Upper lobe of left lung (tissue), 6 donors: ENCODE data around the gene XIRP2. TPM values are rescaled to one million over a fixed set of nuclear protein-coding genes. Genes with fewer than 3 reads are reported as not detected.

Source experiments
- ATAC-seq, 2 donors: fragments of 200-7000 bp; cut with Tn5 transposase; one replicate each; pipeline ENCODE4 v1.9.1; 2022; ENCODE audit warnings: mild to moderate bottlenecking in 2 of 2, moderate library complexity in 2 of 2; ENCODE audit not compliant: low FRiP score in 2 of 2
- DNase-seq, 2 donors: peaks; one replicate each; pipeline ENCODE4 v3.0.0-alpha.2; 2019 to 2020
- H3K27ac ChIP-seq, 4 donors: fragments of 200-600 bp; sonication (generic); one replicate each; pipeline ENCODE4 v1.5.1; 2016 to 2019
- H3K27me3 ChIP-seq, 4 donors: fragments of 200-600 bp; sonication (generic); one replicate each; pipeline ENCODE4 v1.5.1; 2017 to 2019
- H3K36me3 ChIP-seq, 4 donors: fragments of 200-600 bp; sonication (generic); one replicate each; pipeline ENCODE4 v1.5.1; 2016 to 2019
- H3K4me1 ChIP-seq, 4 donors: fragments of 200-600 bp; sonication (generic); one replicate each; pipeline ENCODE4 v1.5.1; 2018 to 2019
- H3K4me3 ChIP-seq, 4 donors: fragments of 200-600 bp; sonication (generic); one replicate each; pipeline ENCODE4 v1.5.1; 2017 to 2019; ENCODE audit warnings: mild to moderate bottlenecking in 2 of 4, moderate library complexity in 1 of 4
- H3K9me3 ChIP-seq, 4 donors: fragments of 200-600 bp; sonication (generic); one replicate each; pipeline ENCODE4 v1.5.1; 2018 to 2019
- EP300 ChIP-seq, 4 donors: sonication (generic); formaldehyde crosslinking; IDR thresholded peaks; one replicate each; pipeline ENCODE4 v1.5.1; 2017; ENCODE audit warnings: antibody characterized with exemption in 4 of 4, control low read depth in 2 of 4
- POLR2A ChIP-seq, 4 donors: fragments of 450-650 bp; IDR thresholded peaks; one replicate each; pipeline ENCODE4 v1.5.1; 2016 to 2017; ENCODE audit warnings: antibody characterized with exemption in 4 of 4, mild to moderate bottlenecking in 2 of 4
- POLR2AphosphoS5 ChIP-seq, 2 donors: sonication (generic); formaldehyde crosslinking; IDR thresholded peaks; one replicate each; pipeline ENCODE4 v1.5.1; 2017; ENCODE audit warnings: antibody characterized with exemption in 2 of 2
- WGBS, 2 donors: methylation state at CpG; one replicate each; pipeline ENCODE4 v1.1.5; 2017 to 2018; 5-methylcytosine and 5-hydroxymethylcytosine counted together
- total RNA-seq, 6 donors: library from RNA; depleted of rRNA in 4 of 6; stranded (reverse); fragments of >200 nt in 4 of 6; gene quantifications; one replicate each; pipeline versions ENCODE4 v1.1.0 to v1.2.1, GENCODE V29; 2016 to 2021
- TF ChIP-seq, protein P1 (sequence below), 6 experiments: fragments of 450-650 bp in 4 of 6; fragments of 200-600 bp in 2 of 6; sonication (generic) in 2 of 6; IDR thresholded peaks; one replicate each; pipeline ENCODE4 v1.5.1; 2016 to 2019; ENCODE audit warnings: antibody characterized with exemption in 6 of 6
- donor health status: DM: no; HTN: no; CAD: no; lungs with moderate emphysema.
- donor health status: DM: no; HTN: yes; CAD: no; lungs with severe emphysema.

The XIRP2 gene
- total RNA-seq, 6 donors from 2014 or later, result under 0.01 to 0.89 (median 0.33) TPM; not detected in 2

DNA sequence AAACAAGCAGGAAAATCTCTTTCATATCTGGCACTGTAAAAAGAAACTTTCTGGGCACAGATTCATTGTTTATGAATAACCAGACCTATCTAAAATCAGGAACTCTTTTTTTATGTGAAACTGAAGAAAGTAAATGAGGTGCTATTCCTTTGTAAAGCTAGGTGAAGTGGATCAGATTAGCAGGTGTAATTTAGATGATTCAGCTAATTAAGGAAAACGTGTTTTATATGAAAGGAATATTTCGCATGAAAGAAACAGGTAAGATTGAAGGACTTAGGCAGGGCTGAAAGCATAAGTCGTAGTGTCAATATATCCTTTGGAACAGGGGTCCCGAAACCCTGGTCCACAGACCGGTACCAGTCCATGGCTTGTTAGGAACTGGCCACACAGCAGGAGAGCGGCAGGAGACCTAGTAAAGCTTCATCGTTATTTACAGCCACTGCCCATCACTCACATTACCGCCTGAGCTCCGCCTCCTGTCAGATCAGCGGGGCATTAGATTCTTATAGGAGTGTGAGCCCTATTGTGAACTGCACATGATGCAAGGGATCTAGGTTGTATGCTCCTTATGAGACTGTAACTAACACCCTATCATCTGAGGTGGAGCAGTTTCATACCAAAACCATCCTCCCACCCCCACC, 20.3 kb upstream of the XIRP2 start:
- H3K27me3 ChIP-seq, result no peaks in the 10 kb centered on the region
- no peak overlapping the region for H3K4me3 ChIP-seq
- TF ChIP-seq, protein P1, sequence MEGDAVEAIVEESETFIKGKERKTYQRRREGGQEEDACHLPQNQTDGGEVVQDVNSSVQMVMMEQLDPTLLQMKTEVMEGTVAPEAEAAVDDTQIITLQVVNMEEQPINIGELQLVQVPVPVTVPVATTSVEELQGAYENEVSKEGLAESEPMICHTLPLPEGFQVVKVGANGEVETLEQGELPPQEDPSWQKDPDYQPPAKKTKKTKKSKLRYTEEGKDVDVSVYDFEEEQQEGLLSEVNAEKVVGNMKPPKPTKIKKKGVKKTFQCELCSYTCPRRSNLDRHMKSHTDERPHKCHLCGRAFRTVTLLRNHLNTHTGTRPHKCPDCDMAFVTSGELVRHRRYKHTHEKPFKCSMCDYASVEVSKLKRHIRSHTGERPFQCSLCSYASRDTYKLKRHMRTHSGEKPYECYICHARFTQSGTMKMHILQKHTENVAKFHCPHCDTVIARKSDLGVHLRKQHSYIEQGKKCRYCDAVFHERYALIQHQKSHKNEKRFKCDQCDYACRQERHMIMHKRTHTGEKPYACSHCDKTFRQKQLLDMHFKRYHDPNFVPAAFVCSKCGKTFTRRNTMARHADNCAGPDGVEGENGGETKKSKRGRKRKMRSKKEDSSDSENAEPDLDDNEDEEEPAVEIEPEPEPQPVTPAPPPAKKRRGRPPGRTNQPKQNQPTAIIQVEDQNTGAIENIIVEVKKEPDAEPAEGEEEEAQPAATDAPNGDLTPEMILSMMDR (IDR thresholded peaks at IDR 0.05), result no peak
- no peak for TF ChIP-seq POLR2A (IDR thresholded peaks at IDR 0.05)
- DNase-seq (no peak), ATAC-seq (no peak)
- no peaks in the 10 kb centered on the region for H3K4me1 ChIP-seq
- no peaks in the 10 kb centered on the region for H3K9me3 ChIP-seq
- WGBS, 2 donors, result 71 to 78% methylated on average over 10 of the region's 10 CpGs
- no peak overlapping the region for H3K27ac ChIP-seq
- no peaks in the 10 kb centered on the region for H3K36me3 ChIP-seq

DNA sequence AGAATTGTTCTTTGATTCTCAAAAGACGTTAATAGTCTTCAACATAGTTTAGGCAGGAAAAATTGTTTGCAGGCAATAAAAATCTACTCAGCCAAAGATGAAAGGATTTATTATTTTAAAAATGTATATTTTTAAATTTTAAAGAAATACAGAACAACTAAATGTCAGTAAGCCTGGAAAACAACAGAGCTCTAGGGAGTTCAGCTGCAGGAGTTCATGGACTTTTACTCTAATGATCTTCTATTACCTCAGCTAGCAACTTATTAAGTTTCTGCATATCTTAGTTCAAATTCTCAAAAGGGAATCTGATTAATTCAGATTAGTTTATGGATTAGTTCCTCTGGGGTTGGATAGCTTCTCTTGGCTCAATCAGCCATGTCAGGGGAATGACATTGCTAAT, 17.9 kb upstream of the XIRP2 start:
- DNase-seq, result no peak
- H3K4me3 ChIP-seq, result no peak overlapping the region
- H3K27ac ChIP-seq, result no peak overlapping the region
- no peaks in the 10 kb centered on the region for H3K4me1 ChIP-seq
- no peak for TF ChIP-seq POLR2A (IDR thresholded peaks at IDR 0.05)
- TF ChIP-seq EP300 (IDR thresholded peaks at IDR 0.05), result no peak
- TF ChIP-seq, protein P1 (IDR thresholded peaks at IDR 0.05), result no peak
- no peak for TF ChIP-seq POLR2AphosphoS5 (IDR thresholded peaks at IDR 0.05)
- H3K9me3 ChIP-seq, result no peaks in the 10 kb centered on the region
- H3K36me3 ChIP-seq, result no peaks in the 10 kb centered on the region
- H3K27me3 ChIP-seq, result no peaks in the 10 kb centered on the region
- WGBS, 2 donors, result 90 to 100% methylated on average over 1 of the region's 1 CpG
- ATAC-seq, result no peak

DNA sequence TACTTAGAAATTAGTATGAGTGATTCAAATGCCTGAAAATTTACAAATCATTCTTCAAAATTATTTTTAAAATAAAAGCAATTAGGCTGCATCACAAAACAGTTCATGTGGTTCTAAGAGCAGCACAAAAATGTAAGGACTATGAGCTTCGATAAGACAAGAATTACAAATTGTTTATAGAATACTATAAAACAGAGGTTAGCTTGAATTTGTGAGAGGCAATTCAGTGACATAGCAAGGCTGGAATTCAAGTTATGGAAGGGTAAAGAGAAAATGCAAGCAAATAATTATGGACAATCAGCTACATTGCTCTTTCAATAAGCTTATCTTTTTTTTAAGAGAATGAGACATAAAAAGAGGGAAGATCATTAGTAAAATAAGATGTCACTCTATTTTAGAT, 7.1 kb upstream of the XIRP2 start:
- TF ChIP-seq POLR2A (IDR thresholded peaks at IDR 0.05) (no peak), EP300 (IDR thresholded peaks at IDR 0.05) (no peak), POLR2AphosphoS5 (IDR thresholded peaks at IDR 0.05) (no peak)
- TF ChIP-seq, protein P1 (IDR thresholded peaks at IDR 0.05), result no peak
- Histone ChIP-seq H3K27ac (no peak overlapping the region), H3K27me3 (no peaks in the 10 kb centered on the region), H3K4me1 (no peaks in the 10 kb centered on the region), H3K36me3 (no peaks in the 10 kb centered on the region), H3K9me3 (no peaks in the 10 kb centered on the region), H3K4me3 (no peak overlapping the region)
- DNase-seq, result no peak
- WGBS, 2 donors, result 64 to 71% methylated on average over 1 of the region's 1 CpG
- ATAC-seq, result no peak

DNA sequence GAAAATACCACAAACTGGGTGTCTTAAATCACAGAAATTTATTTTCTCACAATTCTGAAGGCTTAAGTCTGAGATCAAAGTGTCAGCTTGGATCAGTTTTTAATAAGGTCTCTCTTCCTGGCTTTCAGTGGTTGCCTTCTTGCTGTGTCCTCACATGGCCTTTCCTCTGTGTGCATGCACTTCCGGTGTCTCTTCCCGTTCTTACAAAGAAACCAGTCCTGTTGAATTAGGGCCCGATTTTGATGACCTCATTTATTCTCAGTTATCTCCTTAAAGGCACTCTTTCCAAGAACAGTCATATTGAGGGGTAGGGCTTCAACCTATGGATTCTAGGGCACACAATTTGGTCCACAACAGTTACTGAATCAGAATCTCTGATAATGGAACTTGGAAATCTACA, 5.4 kb upstream of the XIRP2 start:
- H3K27ac ChIP-seq, result no peak overlapping the region
- H3K9me3 ChIP-seq, result no peaks in the 10 kb centered on the region
- ATAC-seq, result no peak
- H3K36me3 ChIP-seq, result no peaks in the 10 kb centered on the region
- H3K27me3 ChIP-seq, result no peaks in the 10 kb centered on the region
- no peaks in the 10 kb centered on the region for H3K4me1 ChIP-seq
- DNase-seq, result no peak
- 49 to 67% methylated on average over 3 of the region's 3 CpGs for WGBS, 2 donors
- TF ChIP-seq EP300 (IDR thresholded peaks at IDR 0.05) (no peak), POLR2AphosphoS5 (IDR thresholded peaks at IDR 0.05) (no peak), POLR2A (IDR thresholded peaks at IDR 0.05) (no peak)
- TF ChIP-seq, protein P1 (IDR thresholded peaks at IDR 0.05), result no peak
- H3K4me3 ChIP-seq, result no peak overlapping the region

DNA sequence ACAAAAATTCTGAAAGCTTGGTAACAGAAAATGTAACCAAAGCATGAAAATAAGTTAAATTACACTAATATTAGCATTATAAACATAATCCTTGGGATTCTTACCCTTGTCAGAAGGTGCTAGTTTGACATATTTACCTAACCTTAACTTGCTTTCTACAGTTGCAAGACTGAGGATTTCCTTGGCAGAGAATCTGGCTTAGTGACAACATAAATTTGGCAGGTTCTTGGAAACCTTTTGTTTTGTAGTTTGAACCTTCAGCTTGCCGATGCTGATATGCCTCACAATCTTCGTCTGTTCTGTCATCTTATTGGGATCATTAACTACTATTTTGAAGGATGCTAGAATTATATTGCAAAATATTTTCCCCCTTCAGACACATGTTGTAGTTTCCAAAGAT, 3.4 kb downstream of the XIRP2 start:
- Histone ChIP-seq H3K27me3 (no peaks in the 10 kb centered on the region), H3K4me1 (no peaks in the 10 kb centered on the region), H3K36me3 (no peaks in the 10 kb centered on the region), H3K27ac (no peak overlapping the region), H3K9me3 (no peaks in the 10 kb centered on the region), H3K4me3 (no peak overlapping the region)
- TF ChIP-seq POLR2AphosphoS5 (IDR thresholded peaks at IDR 0.05) (no peak), EP300 (IDR thresholded peaks at IDR 0.05) (no peak), POLR2A (IDR thresholded peaks at IDR 0.05) (no peak)
- TF ChIP-seq, protein P1 (IDR thresholded peaks at IDR 0.05), result no peak
- WGBS, 2 donors, result 20 to 25% methylated on average over 2 of the region's 2 CpGs
- DNase-seq, result no peak
- ATAC-seq, result no peak
